H1 (cell line): ENCODE results near the gene DIPK1A. TPM values are rescaled to one million over a fixed set of nuclear protein-coding genes. Genes with fewer than 3 reads are reported as not detected.

ENCODE experiments used
- CTCF ChIA-PET: fragments of 300-600 bp; sonication (Branson Sonifier 250); formaldehyde crosslinking; loops from one replicate; lab custom pipeline; 2021; ENCODE audit not compliant: partially characterized antibody; lab: Charles Lee
- POLR2A ChIA-PET: fragments of 300-600 bp; sonication (Branson Sonifier 250); formaldehyde crosslinking; loops from one replicate; lab custom pipeline; 2021; ENCODE audit warnings: inconsistent platforms; ENCODE audit not compliant: partially characterized antibody; lab: Charles Lee
- DNase-seq, 2 experiments: peaks; one replicate each; pipeline versions ENCODE4 v3.0.0 to v3.0.0-alpha.2; 2010 to 2022; ENCODE audit warnings: low spot score in 2 of 2, low read depth in 1 of 2, mixed read lengths in 1 of 2
- FAIRE-seq: peaks from 2 replicates; lab custom pipeline; 2011; peaks lifted over from hg19 to GRCh38; lab: Jason Lieb, UNC
- H2AFZ ChIP-seq: 2 replicates; pipeline ENCODE4 v1.8.1; 2012; ENCODE audit warnings: low read length, inconsistent platforms
- H2AK5ac ChIP-seq: 2 replicates; pipeline ENCODE4 v1.6.1; 2013; ENCODE audit warnings: low read depth, low read length
- H2BK120ac ChIP-seq: replicated peaks from 2 replicates; pipeline ENCODE3; 2013; ENCODE audit warnings: low read depth, low read length, inconsistent platforms
- H2BK12ac ChIP-seq: 2 replicates; pipeline ENCODE4 v1.6.1; 2013; ENCODE audit warnings: low read depth, low read length
- H2BK15ac ChIP-seq: 2 replicates; pipeline ENCODE4 v1.6.1; 2013; ENCODE audit warnings: low read length
- H2BK20ac ChIP-seq: 2 replicates; pipeline ENCODE4 v1.6.1; 2013; ENCODE audit warnings: low read length
- H2BK5ac ChIP-seq: 2 replicates; pipeline ENCODE4 v1.6.1; 2013; ENCODE audit warnings: low read depth, low read length
- H3K14ac ChIP-seq: 2 replicates; pipeline ENCODE4 v1.6.1; 2013; ENCODE audit warnings: inconsistent platforms; ENCODE audit not compliant: insufficient read length
- H3K18ac ChIP-seq: 2 replicates; pipeline ENCODE4 v1.6.1; 2013; ENCODE audit warnings: low read length; ENCODE audit errors: extremely low read depth
- H3K23ac ChIP-seq: 2 replicates; pipeline ENCODE4 v1.6.1; 2013; ENCODE audit warnings: inconsistent platforms; ENCODE audit not compliant: insufficient read length
- H3K23me2 ChIP-seq: 2 replicates; pipeline ENCODE4 v1.6.1; 2013; ENCODE audit warnings: low read depth, low read length
- H3K27ac ChIP-seq: 2 replicates; pipeline ENCODE4 v1.6.1; 2011; ENCODE audit warnings: low read depth, low read length, inconsistent platforms
- H3K27me3 ChIP-seq, 4 experiments: replicated peaks in 1 of 4; 1 replicate in 1 of 4; 2 replicates in 3 of 4; pipeline versions ENCODE4 v1.6.1 to v1.8.1; 2011 to 2013; ENCODE audit warnings: low read length in 3 of 4, mild to moderate bottlenecking in 3 of 4, inconsistent platforms in 2 of 4, mixed read lengths in 2 of 4, moderate library complexity in 1 of 4; ENCODE audit not compliant: control insufficient read depth in 3 of 4, insufficient read depth in 3 of 4; ENCODE audit errors: extremely low read depth in 1 of 4
- H3K36me3 ChIP-seq, 4 experiments: 2 replicates each; pipeline versions ENCODE4 v1.6.1 to v1.8.1; 2011 to 2013; ENCODE audit warnings: mild to moderate bottlenecking in 4 of 4, low read length in 3 of 4, moderate library complexity in 2 of 4, control low read depth in 1 of 4, inconsistent platforms in 1 of 4; ENCODE audit not compliant: insufficient read depth in 4 of 4, control insufficient read depth in 2 of 4
- H3K4ac ChIP-seq: replicated peaks from 2 replicates; pipeline ENCODE3; 2013; ENCODE audit warnings: low read length, low read depth, mixed read lengths, inconsistent platforms; ENCODE audit not compliant: insufficient read length
- H3K4me1 ChIP-seq, 4 experiments: replicated peaks in 1 of 4; 1 replicate in 1 of 4; 2 replicates in 3 of 4; pipeline versions ENCODE4 v1.6.1 to v1.8.1; 2011 to 2013; ENCODE audit warnings: low read length in 3 of 4, inconsistent platforms in 2 of 4, mixed read lengths in 1 of 4; ENCODE audit not compliant: insufficient read depth in 4 of 4, control insufficient read depth in 3 of 4
- H3K4me2 ChIP-seq, 2 experiments: 2 replicates each; pipeline versions ENCODE4 v1.6.1 to v1.8.1; 2011 to 2013; ENCODE audit warnings: low read depth in 2 of 2, low read length in 2 of 2, control low read depth in 1 of 2, inconsistent platforms in 1 of 2, mild to moderate bottlenecking in 1 of 2; ENCODE audit not compliant: insufficient read depth in 1 of 2
- H3K4me3 ChIP-seq, 4 experiments: fragments of 200-600, 300-600 bp in 1 of 4; sonication (generic), shearing (Covaris generic), sonication (Bioruptor Twin) in 1 of 4; 2 replicates each; pipeline versions ENCODE4 v1.5.1 to v1.8.1; 2011 to 2016; ENCODE audit warnings: low read length in 4 of 4, low read depth in 3 of 4, control low read depth in 2 of 4, inconsistent platforms in 2 of 4, mild to moderate bottlenecking in 2 of 4, mixed read lengths in 1 of 4, moderate library complexity in 1 of 4; ENCODE audit not compliant: insufficient read depth in 2 of 4; ENCODE audit errors: extremely low read depth in 1 of 4
- H3K56ac ChIP-seq: replicated peaks from 2 replicates; pipeline ENCODE3; 2013; ENCODE audit warnings: low read depth, mild to moderate bottlenecking, mixed read lengths, low read length, inconsistent platforms; ENCODE audit not compliant: insufficient read length
- H3K79me1 ChIP-seq: 2 replicates; pipeline ENCODE4 v1.6.1; 2013; ENCODE audit warnings: low read depth, low read length, control low read depth
- H3K79me2 ChIP-seq, 2 experiments: 2 replicates each; pipeline versions ENCODE4 v1.6.1 to v1.8.1; 2012 to 2013; ENCODE audit warnings: low read length in 2 of 2, mild to moderate bottlenecking in 2 of 2, inconsistent platforms in 1 of 2; ENCODE audit not compliant: insufficient read depth in 2 of 2, control insufficient read depth in 1 of 2
- H3K9ac ChIP-seq, 4 experiments: replicated peaks in 1 of 4; 1 replicate in 1 of 4; 2 replicates in 3 of 4; pipeline versions ENCODE4 v1.6.1 to v1.8.1; 2011 to 2013; ENCODE audit warnings: low read depth in 3 of 4, low read length in 3 of 4, control low read depth in 2 of 4, mild to moderate bottlenecking in 2 of 4, moderate library complexity in 2 of 4, inconsistent platforms in 1 of 4; ENCODE audit errors: extremely low read depth in 1 of 4
- H3K9me3 ChIP-seq, 2 experiments: 2 replicates each; pipeline versions ENCODE4 v1.6.1 to v1.8.1; 2012 to 2013; ENCODE audit warnings: mild to moderate bottlenecking in 2 of 2, moderate library complexity in 2 of 2, control low read depth in 1 of 2, inconsistent platforms in 1 of 2, low read depth in 1 of 2, low read length in 1 of 2, mixed read lengths in 1 of 2; ENCODE audit not compliant: insufficient read depth in 2 of 2
- H4K20me1 ChIP-seq, 2 experiments: replicated peaks in 1 of 2; 2 replicates each; pipeline versions ENCODE3 to v1.8.1; 2011 to 2013; ENCODE audit warnings: inconsistent platforms in 2 of 2, low read length in 2 of 2, mild to moderate bottlenecking in 1 of 2; ENCODE audit not compliant: insufficient read depth in 2 of 2, control insufficient read depth in 1 of 2
- H4K5ac ChIP-seq: 2 replicates; pipeline ENCODE4 v1.6.1; 2013; ENCODE audit warnings: low read length, low read depth, mixed read lengths, inconsistent platforms; ENCODE audit not compliant: insufficient read length
- H4K8ac ChIP-seq: 2 replicates; pipeline ENCODE4 v1.8.0; 2013; ENCODE audit warnings: mild to moderate bottlenecking, moderate library complexity, low read length, inconsistent platforms; ENCODE audit not compliant: insufficient read depth; ENCODE audit errors: extremely low read depth
- H4K91ac ChIP-seq: replicated peaks from 2 replicates; pipeline ENCODE3; 2013; ENCODE audit warnings: low read length, mixed read lengths, inconsistent platforms; ENCODE audit not compliant: insufficient read length
- ATF2 ChIP-seq: IDR thresholded peaks from 2 replicates; pipeline ENCODE4 v1.6.1; 2012; ENCODE audit warnings: low read length, inconsistent platforms
- CREB1 ChIP-seq: IDR thresholded peaks from 2 replicates; pipeline ENCODE4 v1.6.1; 2012; ENCODE audit warnings: inconsistent platforms
- CTCF ChIP-seq, 3 experiments: IDR thresholded peaks; 1 replicate in 2 of 3; 2 replicates in 1 of 3; pipeline versions ENCODE4 v1.5.1 to v1.6.1; 2011; ENCODE audit warnings: low read length in 3 of 3, mild to moderate bottlenecking in 3 of 3, inconsistent platforms in 2 of 3, low read depth in 1 of 3, moderate library complexity in 1 of 3; ENCODE audit not compliant: insufficient read depth in 1 of 3; ENCODE audit errors: control extremely low read depth in 1 of 3
- KDM5A ChIP-seq: fragments of 200-600 bp; IDR thresholded peaks from 2 replicates; pipeline ENCODE4 v1.7.1; 2012; ENCODE audit warnings: mild to moderate bottlenecking, low read length, inconsistent platforms, mixed read lengths
- POU5F1 ChIP-seq: IDR thresholded peaks from 2 replicates; pipeline ENCODE4 v1.6.1; 2011; ENCODE audit warnings: low read depth, mild to moderate bottlenecking, low read length, moderate library complexity
- RNF2 ChIP-seq: fragments of 200-900, 300-1000 bp; sonication (generic); IDR thresholded peaks from 2 replicates; pipeline ENCODE4 v1.7.1; 2016; ENCODE audit warnings: borderline replicate concordance, low read depth, mild to moderate bottlenecking, antibody characterized with exemption, low read length; ENCODE audit not compliant: poor library complexity, severe bottlenecking; ENCODE audit errors: missing control alignments
- SIN3A ChIP-seq, 2 experiments: IDR thresholded peaks in 1 of 2; conservative IDR thresholded peaks in 1 of 2; 2 replicates each; pipeline ENCODE4 v1.6.1; 2011 to 2012; ENCODE audit warnings: low read length in 2 of 2, improper control_type of control experiment in 1 of 2, low read depth in 1 of 2, mild to moderate bottlenecking in 1 of 2
- SRF ChIP-seq: IDR thresholded peaks from 2 replicates; pipeline ENCODE4 v1.6.1; 2011; ENCODE audit warnings: mild to moderate bottlenecking, low read depth, low read length, moderate library complexity
- TCF12 ChIP-seq: IDR thresholded peaks from 2 replicates; pipeline ENCODE4 v1.6.1; 2011; ENCODE audit warnings: low read depth, mild to moderate bottlenecking, low read length
- WGBS, 2 experiments: shearing (Covaris generic) in 1 of 2; methylation state at CpG; one replicate each; pipeline versions ENCODE4 v1.1.6 to v1.1.7; 2013 to 2015; ENCODE audit warnings: low lambda C conversion rate in 2 of 2, mixed read lengths in 2 of 2, inconsistent platforms in 1 of 2, low coverage in 1 of 2, missing lambda C conversion rate in 1 of 2; ENCODE audit not compliant: insufficient replicate concordance in 2 of 2, insufficient coverage in 1 of 2, insufficient read length in 1 of 2; ENCODE audit errors: extremely low coverage in 1 of 2, missing lambda C conversion rate in 1 of 2; 5-methylcytosine and 5-hydroxymethylcytosine counted together
- polyA plus RNA-seq, 7 experiments: library from polyadenylated mRNA; depleted of rRNA in 3 of 7; stranded (reverse) in 5 of 7; unstranded in 2 of 7; fragments of >200 nt in 5 of 7; fragments of 200-250 nt in 2 of 7; gene quantifications; 1 replicate in 5 of 7; 2 replicates in 1 of 7; 4 replicates in 1 of 7; pipeline versions ENCODE4 v1.2.1 to v1.2.3, GENCODE V29; 2011 to 2013; ENCODE audit warnings: missing spikeins in 2 of 7, mixed read lengths in 2 of 7
- total RNA-seq: library from RNA; stranded (reverse); fragmentation: NEBNext Ultra II Directional; extraction: Animal tissue kit (Norgen Biotek cat#: 25700); gene quantifications from 2 replicates; pipeline ENCODE4 v1.2.1, GENCODE V29; 2021

DIPK1A gene
- total and polyA plus RNA-seq, 2 of the 8 experiments (the other 6 are each of a cell fraction or from before 2014, with no cell fraction given): 2.5 to 5.0 TPM

GRCh38 chr1:92845908-92846307 is 115.4 kb downstream of the DIPK1A start:
- Histone ChIP-seq H4K8ac (no peak overlapping the region), H2AK5ac (no peak overlapping the region), H2BK5ac (no peak overlapping the region), H2AFZ (no peak overlapping the region), H4K91ac (no peak overlapping the region), H4K20me1 (no peaks in the 10 kb centered on the region), H3K36me3 (peaks cover 6 to 34% (median 23%) of the 10 kb centered on the region in 4 experiments; a peak in 6 of 8 replicates), H3K56ac (no peak overlapping the region), H2BK120ac (no peak overlapping the region), H3K18ac (no peak overlapping the region), H2BK12ac (no peak overlapping the region), H3K79me1 (no peaks in the 10 kb centered on the region), H3K27ac (no peak overlapping the region), H3K4me1 (no peaks in the 10 kb centered on the region), H3K9ac (no peak overlapping the region), H4K5ac (no peak overlapping the region), H3K27me3 (no peaks in the 10 kb centered on the region), H2BK15ac (no peak overlapping the region), H2BK20ac (no peak overlapping the region), H3K9me3 (no peaks in the 10 kb centered on the region), H3K23ac (no peak overlapping the region), H3K23me2 (no peaks in the 10 kb centered on the region), H3K4me3 (no peak overlapping the region), H3K79me2 (no peaks in the 10 kb centered on the region), H3K14ac (no peak overlapping the region), H3K4ac (no peak overlapping the region), H3K4me2 (no peak overlapping the region)
- 74% methylated on average over 3 of the region's 3 CpGs; no CpG with 5 or more reads in 1 of the 2 experiments for WGBS, 2 experiments
- DNase-seq (no peak), FAIRE-seq (no peak)
- CTCF ChIA-PET: interaction anchor here (1.5 kb wide), 1 partner anchor 14 kb away, joined by 4 read pairs; the partner anchor contains the start of gene RPL5
- POLR2A ChIA-PET: interaction anchor here (0.5 to 1.7 kb wide), 6 partner anchors 8 to 577 kb away, joined by 3 to 12 read pairs (median 3); partner anchors contain the start of gene RPL5
- TF ChIP-seq ATF2 (no peak), POU5F1 (no peak), TCF12 (no peak), SIN3A (conservative IDR thresholded peaks at IDR 0.05 in 1 of 2, IDR thresholded peaks at IDR 0.05 in 1 of 2; ENCODE audit: low read depth in 1 of 2, low read length in 2 of 2) (no peak), CTCF (IDR thresholded peaks at IDR 0.05; ENCODE audit: control extremely low read depth in 1 of 3, insufficient read depth in 1 of 3, low read depth in 1 of 3, low read length in 3 of 3) (no peak), KDM5A (no peak), CREB1 (no peak), SRF (no peak), RNF2 (no peak)
